ENCODE results near the gene ZNF470. TPM values are rescaled to one million over a fixed set of nuclear protein-coding genes. Genes with fewer than 3 reads are reported as not detected.

Gene ZNF470
- total RNA-seq, 2 donors from 2014 or later, result 1.8 to 2.5 TPM

DNA sequence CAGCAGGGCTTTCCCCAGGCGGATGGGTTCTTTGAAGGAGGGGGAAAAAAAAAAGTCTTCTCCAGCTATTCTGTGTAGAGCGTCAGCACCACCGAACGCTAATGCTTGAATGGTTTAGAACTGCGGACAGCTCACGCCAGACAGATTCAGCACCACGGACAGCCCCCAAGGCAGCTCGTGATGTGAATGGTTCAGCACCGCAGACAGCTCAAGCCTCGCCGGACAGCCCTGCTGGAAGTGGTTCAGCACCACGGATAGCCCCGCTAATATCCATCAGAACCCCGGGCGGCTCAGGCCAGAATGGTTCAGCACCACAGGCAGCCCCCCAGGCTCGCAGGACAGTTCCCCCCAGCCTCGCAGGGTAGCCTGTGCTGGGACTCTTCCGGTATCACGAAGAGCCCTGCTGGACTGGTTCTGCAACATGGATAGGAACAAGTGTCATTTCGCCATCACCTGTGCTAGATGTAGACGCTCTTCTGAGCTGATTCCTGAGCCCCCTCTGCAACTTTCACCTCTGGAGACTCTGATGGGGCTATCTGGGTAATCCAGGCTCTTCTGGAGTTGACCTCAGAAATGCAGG is 70.8 kb downstream of the ZNF470 start:
- Histone ChIP-seq H3K9ac (ENCODE audit: low read depth in 2 of 2, low read length in 2 of 2) (no peak overlapping the region), H3K9me3 (no peaks in the 10 kb centered on the region), H3K27me3 (no peaks in the 10 kb centered on the region), H3K36me3 (no peaks in the 10 kb centered on the region), H3K4me1 (no peaks in the 10 kb centered on the region), H3K27ac (no peak overlapping the region), H3K4me3 (no peak overlapping the region)
- TF ChIP-seq, protein P1, sequence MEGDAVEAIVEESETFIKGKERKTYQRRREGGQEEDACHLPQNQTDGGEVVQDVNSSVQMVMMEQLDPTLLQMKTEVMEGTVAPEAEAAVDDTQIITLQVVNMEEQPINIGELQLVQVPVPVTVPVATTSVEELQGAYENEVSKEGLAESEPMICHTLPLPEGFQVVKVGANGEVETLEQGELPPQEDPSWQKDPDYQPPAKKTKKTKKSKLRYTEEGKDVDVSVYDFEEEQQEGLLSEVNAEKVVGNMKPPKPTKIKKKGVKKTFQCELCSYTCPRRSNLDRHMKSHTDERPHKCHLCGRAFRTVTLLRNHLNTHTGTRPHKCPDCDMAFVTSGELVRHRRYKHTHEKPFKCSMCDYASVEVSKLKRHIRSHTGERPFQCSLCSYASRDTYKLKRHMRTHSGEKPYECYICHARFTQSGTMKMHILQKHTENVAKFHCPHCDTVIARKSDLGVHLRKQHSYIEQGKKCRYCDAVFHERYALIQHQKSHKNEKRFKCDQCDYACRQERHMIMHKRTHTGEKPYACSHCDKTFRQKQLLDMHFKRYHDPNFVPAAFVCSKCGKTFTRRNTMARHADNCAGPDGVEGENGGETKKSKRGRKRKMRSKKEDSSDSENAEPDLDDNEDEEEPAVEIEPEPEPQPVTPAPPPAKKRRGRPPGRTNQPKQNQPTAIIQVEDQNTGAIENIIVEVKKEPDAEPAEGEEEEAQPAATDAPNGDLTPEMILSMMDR (IDR thresholded peaks at IDR 0.05), result no peak
- intact Hi-C loops (cut with DNase I), result no loop called here
- DNase-seq, result peak; percentile 58

Other genes starting within 250 kb of the ZNF470 start
- 1 to 10 TPM; 1.1 to 1.4 TPM for gene ZNF582, start 173.9 kb upstream of the ZNF470 start, total RNA-seq
- gene ZNF583, start 163.1 kb upstream of the ZNF470 start, total RNA-seq, result 1 to 10 TPM; 1.3 to 2.1 TPM
- gene ZNF667, start 90.1 kb upstream of the ZNF470 start, total RNA-seq, result 1 to 10 TPM; 1.1 to 1.3 TPM
- 1 to 10 TPM; 2.1 to 4.2 TPM for gene ZNF471, start 59.6 kb upstream of the ZNF470 start, total RNA-seq
- gene ZFP28, start 28.5 kb upstream of the ZNF470 start, total RNA-seq, result 1 to 10 TPM; 1.5 to 2.1 TPM
- 1 to 10 TPM; 2.6 to 3.9 TPM for gene ZNF71, start 27.8 kb downstream of the ZNF470 start, total RNA-seq
- gene SMIM17, start 75.7 kb downstream of the ZNF470 start, total RNA-seq, result not detected
- 1 to 10 TPM; 1.1 to 1.3 TPM for gene ZNF835, start 104.3 kb downstream of the ZNF470 start, total RNA-seq